ENCODE measurements around the gene ZCCHC24.

Gene ZCCHC24

DNA sequence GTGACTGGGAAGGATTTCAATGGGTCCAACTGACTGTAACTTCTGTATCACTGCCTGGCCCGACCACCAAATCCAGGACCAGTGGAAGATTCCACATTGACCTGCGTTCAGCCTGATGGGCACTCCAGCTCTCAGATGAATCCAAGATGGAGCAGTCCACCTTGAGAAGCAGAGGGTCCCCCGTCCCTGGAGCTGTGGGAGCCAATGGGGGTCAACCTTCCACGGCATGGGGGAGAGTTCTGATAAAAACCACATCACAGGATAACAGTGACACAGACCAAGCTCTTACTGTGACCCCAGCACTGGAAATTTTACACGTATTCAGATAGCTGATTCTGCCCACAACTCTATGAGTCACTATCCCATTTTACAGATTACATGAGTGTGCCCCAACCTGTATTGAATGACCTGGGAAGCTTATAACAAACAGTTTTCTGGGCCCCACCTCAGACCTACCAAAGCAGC, 11.2 kb downstream of the ZCCHC24 start:
- H3K4me3 ChIP-seq (ENCODE audit: severe bottlenecking): no peak overlapping the region
- no peaks in the 10 kb centered on the region for H3K36me3 ChIP-seq (ENCODE audit: low read depth)
- ATAC-seq (ENCODE audit: low read depth) (no peak), DNase-seq (ENCODE audit: low spot score) (no peak)
- H3K4me1 ChIP-seq (ENCODE audit: insufficient read depth, poor library complexity, severe bottlenecking): peaks cover 11% of the 10 kb centered on the region
- no peaks in the 10 kb centered on the region for H3K27me3 ChIP-seq (ENCODE audit: insufficient read depth, poor library complexity, severe bottlenecking)
- no peak overlapping the region for H3K27ac ChIP-seq (ENCODE audit: poor library complexity, severe bottlenecking)
- no peaks in the 10 kb centered on the region for H3K9me3 ChIP-seq (ENCODE audit: severe bottlenecking)
- TF ChIP-seq, protein P1, sequence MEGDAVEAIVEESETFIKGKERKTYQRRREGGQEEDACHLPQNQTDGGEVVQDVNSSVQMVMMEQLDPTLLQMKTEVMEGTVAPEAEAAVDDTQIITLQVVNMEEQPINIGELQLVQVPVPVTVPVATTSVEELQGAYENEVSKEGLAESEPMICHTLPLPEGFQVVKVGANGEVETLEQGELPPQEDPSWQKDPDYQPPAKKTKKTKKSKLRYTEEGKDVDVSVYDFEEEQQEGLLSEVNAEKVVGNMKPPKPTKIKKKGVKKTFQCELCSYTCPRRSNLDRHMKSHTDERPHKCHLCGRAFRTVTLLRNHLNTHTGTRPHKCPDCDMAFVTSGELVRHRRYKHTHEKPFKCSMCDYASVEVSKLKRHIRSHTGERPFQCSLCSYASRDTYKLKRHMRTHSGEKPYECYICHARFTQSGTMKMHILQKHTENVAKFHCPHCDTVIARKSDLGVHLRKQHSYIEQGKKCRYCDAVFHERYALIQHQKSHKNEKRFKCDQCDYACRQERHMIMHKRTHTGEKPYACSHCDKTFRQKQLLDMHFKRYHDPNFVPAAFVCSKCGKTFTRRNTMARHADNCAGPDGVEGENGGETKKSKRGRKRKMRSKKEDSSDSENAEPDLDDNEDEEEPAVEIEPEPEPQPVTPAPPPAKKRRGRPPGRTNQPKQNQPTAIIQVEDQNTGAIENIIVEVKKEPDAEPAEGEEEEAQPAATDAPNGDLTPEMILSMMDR (IDR thresholded peaks at IDR 0.05; ENCODE audit: poor library complexity, severe bottlenecking): no peak

DNA sequence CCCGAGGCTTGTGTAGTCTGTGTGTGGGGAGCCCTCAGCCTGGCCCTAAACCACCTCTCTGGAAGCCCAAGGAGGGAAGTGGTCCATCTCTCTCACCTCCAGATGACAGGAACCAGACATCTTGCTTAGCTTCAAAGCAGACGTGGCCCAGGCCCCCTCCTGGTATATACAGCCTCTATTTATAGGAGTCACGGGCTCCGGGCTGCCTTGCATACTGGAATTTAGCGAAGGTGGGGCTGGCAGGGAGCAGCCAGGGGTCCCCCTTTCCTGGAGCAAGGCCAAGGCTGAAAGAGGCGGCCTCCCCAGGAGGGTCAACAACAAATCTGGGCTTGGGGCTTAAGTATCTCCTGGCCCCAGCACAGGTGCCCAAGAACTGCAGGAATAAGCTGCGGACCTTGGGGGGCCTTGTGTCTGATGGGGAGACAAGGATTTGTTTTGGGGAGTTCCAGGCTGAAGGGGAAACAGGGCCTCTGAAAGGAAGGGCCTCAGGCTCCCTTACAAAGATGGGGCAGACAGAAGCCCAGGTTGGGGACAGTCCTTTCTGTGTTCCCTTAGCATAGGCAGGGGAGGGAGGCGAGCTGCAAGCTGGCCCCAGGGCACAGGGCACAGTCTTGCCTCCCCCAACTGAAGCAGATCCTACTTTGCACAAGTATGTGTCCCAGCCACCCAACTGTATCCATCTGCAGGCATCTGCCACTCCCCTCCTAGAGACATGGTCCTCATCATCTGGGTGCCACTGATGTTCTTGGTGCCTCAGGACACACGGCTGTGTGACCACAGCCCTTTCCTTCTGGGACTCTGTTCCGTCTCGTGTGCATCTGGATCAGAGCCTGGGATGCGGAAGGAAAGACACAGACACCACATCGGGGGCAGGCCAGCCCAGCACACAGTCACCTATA, 11.9 kb downstream of the ZCCHC24 start:
- DNase-seq (ENCODE audit: low spot score) (peak; percentile 44), ATAC-seq (ENCODE audit: low read depth) (no peak)
- Histone ChIP-seq H3K27ac (ENCODE audit: poor library complexity, severe bottlenecking) (no peak overlapping the region), H3K36me3 (ENCODE audit: low read depth) (no peaks in the 10 kb centered on the region), H3K4me1 (ENCODE audit: insufficient read depth, poor library complexity, severe bottlenecking) (peaks cover 11% of the 10 kb centered on the region), H3K27me3 (ENCODE audit: insufficient read depth, poor library complexity, severe bottlenecking) (no peaks in the 10 kb centered on the region), H3K9me3 (ENCODE audit: severe bottlenecking) (no peaks in the 10 kb centered on the region), H3K4me3 (ENCODE audit: severe bottlenecking) (no peak overlapping the region)
- TF ChIP-seq, protein P1 (IDR thresholded peaks at IDR 0.05; ENCODE audit: poor library complexity, severe bottlenecking): no peak

DNA sequence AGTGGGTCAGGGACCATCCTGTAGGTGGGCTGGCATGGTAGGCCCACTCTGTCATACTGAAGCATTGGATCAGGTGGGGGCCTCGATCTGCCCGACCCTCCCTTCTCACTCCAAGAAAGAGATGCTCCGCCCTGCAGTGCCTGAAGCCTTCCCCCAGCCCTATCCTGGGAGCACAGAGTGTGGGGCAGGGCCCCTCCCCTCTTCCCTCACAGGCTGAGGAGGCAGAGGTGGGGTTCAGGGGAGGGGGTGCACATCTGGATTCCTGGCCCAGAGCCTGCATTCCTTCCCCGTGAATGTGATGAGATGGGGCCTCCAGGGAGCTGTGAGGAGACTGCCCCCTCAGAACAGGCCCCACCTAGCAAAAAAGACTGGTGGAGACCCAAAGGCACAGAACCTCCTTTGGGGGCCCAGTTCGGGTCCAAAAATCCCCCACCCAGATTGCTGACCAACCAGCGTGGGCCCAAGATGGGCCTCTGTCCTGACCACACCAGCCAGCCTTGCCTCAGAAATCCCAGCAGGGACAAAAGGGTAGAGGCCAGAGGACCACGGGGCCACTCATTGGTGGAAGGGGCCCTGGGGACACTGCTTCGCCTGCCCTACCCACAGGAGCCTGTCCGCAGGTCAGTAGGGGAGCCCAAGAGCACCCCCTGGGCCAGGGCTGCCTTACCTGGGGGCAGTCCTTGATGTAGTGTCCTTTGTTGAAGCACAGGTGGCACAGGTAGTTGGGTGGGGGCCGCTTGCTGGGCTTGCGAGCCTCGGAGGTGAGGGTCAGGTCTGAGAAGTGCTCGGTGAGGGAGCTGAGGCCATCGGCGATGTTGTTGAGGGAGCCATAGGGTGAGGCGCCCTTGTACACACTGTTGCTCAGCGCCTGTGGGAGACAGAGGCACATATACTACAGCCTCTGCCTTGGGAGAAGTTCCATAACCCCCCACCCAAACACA, 13.3 kb downstream of the ZCCHC24 start:
- Histone ChIP-seq H3K4me3 (ENCODE audit: severe bottlenecking) (no peak overlapping the region), H3K36me3 (ENCODE audit: low read depth) (no peaks in the 10 kb centered on the region), H3K27me3 (ENCODE audit: insufficient read depth, poor library complexity, severe bottlenecking) (no peaks in the 10 kb centered on the region), H3K4me1 (ENCODE audit: insufficient read depth, poor library complexity, severe bottlenecking) (peaks cover 8% of the 10 kb centered on the region), H3K9me3 (ENCODE audit: severe bottlenecking) (no peaks in the 10 kb centered on the region), H3K27ac (ENCODE audit: poor library complexity, severe bottlenecking) (no peak overlapping the region)
- DNase-seq (ENCODE audit: low spot score): peak; percentile 35
- TF ChIP-seq, protein P1 (IDR thresholded peaks at IDR 0.05; ENCODE audit: poor library complexity, severe bottlenecking): no peak
- ATAC-seq (ENCODE audit: low read depth): 0 out of 3 replicates have a peak, but pooled peaks have one; percentile 28

DNA sequence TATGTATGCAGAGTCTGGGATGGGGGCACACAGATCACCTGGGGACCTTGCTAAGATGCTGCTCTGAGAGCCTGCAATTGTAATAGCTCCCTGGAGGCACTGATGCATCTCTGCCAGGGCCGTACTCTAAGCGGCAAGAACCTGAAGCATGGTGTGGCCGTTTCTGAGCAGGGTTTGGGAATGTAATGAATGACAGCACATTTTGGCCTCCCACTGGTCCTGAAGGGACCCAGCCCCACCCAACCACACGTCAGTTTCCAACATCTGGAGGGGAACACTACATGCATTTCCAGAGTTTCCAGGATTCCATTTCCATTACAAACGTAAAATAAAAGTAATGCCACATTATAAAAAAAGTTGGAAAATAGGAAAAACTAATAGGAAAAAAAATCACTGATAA, 14.0 kb downstream of the ZCCHC24 start:
- Histone ChIP-seq H3K4me1 (ENCODE audit: insufficient read depth, poor library complexity, severe bottlenecking) (peaks cover 6% of the 10 kb centered on the region), H3K4me3 (ENCODE audit: severe bottlenecking) (no peak overlapping the region), H3K9me3 (ENCODE audit: severe bottlenecking) (peaks cover 5% of the 10 kb centered on the region), H3K36me3 (ENCODE audit: low read depth) (no peaks in the 10 kb centered on the region), H3K27ac (ENCODE audit: poor library complexity, severe bottlenecking) (no peak overlapping the region), H3K27me3 (ENCODE audit: insufficient read depth, poor library complexity, severe bottlenecking) (no peaks in the 10 kb centered on the region)
- DNase-seq (ENCODE audit: low spot score): no peak
- TF ChIP-seq, protein P1 (IDR thresholded peaks at IDR 0.05; ENCODE audit: poor library complexity, severe bottlenecking): no peak
- no peak for ATAC-seq (ENCODE audit: low read depth)

Data from RWPE2 (cell line).